ENCODE measurements around the gene RTN4RL2. TPM values are rescaled to one million over a fixed set of nuclear protein-coding genes. Genes with fewer than 3 reads are reported as not detected.

Gene RTN4RL2
- total and polyA plus RNA-seq, 8 donors, result 0.55 to 2.7 (median 1.3) TPM

DNA sequence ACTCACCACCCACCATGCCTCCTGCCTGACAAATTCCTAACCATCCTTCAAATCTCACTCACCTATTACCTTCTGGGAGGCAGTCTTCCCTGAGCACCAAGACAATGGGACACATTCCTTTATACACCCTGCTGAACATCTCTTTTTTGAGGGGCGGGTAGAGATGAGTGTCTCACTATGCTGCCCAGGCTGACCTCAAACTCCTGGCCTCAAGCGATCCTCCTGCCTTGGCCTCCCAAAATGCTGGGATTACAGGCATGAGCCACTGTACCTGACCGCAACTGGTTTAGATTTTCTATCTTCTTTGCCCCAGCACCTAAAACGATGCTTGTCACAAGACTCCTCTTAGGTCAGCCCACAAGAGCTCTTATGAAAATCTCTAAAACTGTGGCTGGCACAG is 63.1 kb downstream of the RTN4RL2 start:
- no peaks in the 10 kb centered on the region for H3K36me3 ChIP-seq
- FAIRE-seq (no peak), ATAC-seq (no peak), DNase-seq (peak in 1 of 6 donors; percentile 7)
- intact Hi-C loops (cut with DNase I), result loop anchor here in 2 of 3 donors (5.0 to 10.0 kb wide), 2 partner anchors 41 to 49 kb away; no protein-coding TSS in a partner anchor
- no peaks in the 10 kb centered on the region for H3K9me3 ChIP-seq
- TF ChIP-seq, protein P1, sequence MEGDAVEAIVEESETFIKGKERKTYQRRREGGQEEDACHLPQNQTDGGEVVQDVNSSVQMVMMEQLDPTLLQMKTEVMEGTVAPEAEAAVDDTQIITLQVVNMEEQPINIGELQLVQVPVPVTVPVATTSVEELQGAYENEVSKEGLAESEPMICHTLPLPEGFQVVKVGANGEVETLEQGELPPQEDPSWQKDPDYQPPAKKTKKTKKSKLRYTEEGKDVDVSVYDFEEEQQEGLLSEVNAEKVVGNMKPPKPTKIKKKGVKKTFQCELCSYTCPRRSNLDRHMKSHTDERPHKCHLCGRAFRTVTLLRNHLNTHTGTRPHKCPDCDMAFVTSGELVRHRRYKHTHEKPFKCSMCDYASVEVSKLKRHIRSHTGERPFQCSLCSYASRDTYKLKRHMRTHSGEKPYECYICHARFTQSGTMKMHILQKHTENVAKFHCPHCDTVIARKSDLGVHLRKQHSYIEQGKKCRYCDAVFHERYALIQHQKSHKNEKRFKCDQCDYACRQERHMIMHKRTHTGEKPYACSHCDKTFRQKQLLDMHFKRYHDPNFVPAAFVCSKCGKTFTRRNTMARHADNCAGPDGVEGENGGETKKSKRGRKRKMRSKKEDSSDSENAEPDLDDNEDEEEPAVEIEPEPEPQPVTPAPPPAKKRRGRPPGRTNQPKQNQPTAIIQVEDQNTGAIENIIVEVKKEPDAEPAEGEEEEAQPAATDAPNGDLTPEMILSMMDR (IDR thresholded peaks at IDR 0.05), result no peak
- no peak overlapping the region for H3K27ac ChIP-seq
- no peaks in the 10 kb centered on the region for H3K27me3 ChIP-seq
- H3K4me1 ChIP-seq, result peaks cover 0 to 4% (median 0%) of the 10 kb centered on the region in 3 donors
- H3K4me3 ChIP-seq, result no peak overlapping the region
- WGBS, 2 donors, result 89 to 95% methylated on average over 4 of the region's 4 CpGs

Other genes with a start within 250 kb of the RTN4RL2 start
- gene APLNR, start 223.3 kb upstream of the RTN4RL2 start, total RNA-seq, result 1 to 10 TPM in 4 of 6 donors, under 1 TPM in 2; 0.41 to 7.3 (median 1.7) TPM
- 1 to 10 TPM in 1 of 2 donors, under 1 TPM in 1; 0.19 to 1.2 TPM for gene APLNR, start 223.3 kb upstream of the RTN4RL2 start, polyA plus RNA-seq
- 100 to 1,000 TPM in 1 of 6 donors, 10 to 100 TPM in 5; 63.4 to 109 (median 77.3) TPM for gene TNKS1BP1, start 135.6 kb upstream of the RTN4RL2 start, total RNA-seq
- gene TNKS1BP1, start 135.6 kb upstream of the RTN4RL2 start, polyA plus RNA-seq, result 100 to 1,000 TPM; 111 to 172 TPM
- gene SSRP1, start 124.6 kb upstream of the RTN4RL2 start, total RNA-seq, result 10 to 100 TPM; 35.3 to 61.9 (median 45.4) TPM
- gene SSRP1, start 124.6 kb upstream of the RTN4RL2 start, polyA plus RNA-seq, result 10 to 100 TPM; 20.5 to 41.8 TPM
- gene P2RX3, start 122.2 kb upstream of the RTN4RL2 start, total RNA-seq, result under 1 TPM in 2 of 6 donors, not detected in 4; 0.16 TPM
- gene P2RX3, start 122.2 kb upstream of the RTN4RL2 start, polyA plus RNA-seq, result under 1 TPM in 1 of 2 donors, not detected in 1; 0.07 TPM
- gene PRG3, start 79.4 kb upstream of the RTN4RL2 start, total RNA-seq, result not detected
- gene PRG3, start 79.4 kb upstream of the RTN4RL2 start, polyA plus RNA-seq, result not detected
- not detected for gene PRG2, start 69.9 kb upstream of the RTN4RL2 start, total RNA-seq
- gene PRG2, start 69.9 kb upstream of the RTN4RL2 start, polyA plus RNA-seq, result under 1 TPM; 0.57 to 0.96 TPM
- 10 to 100 TPM in 5 of 6 donors, 1 to 10 TPM in 1; 6.7 to 34.9 (median 10.8) TPM for gene SLC43A3, start 33.4 kb upstream of the RTN4RL2 start, total RNA-seq
- gene SLC43A3, start 33.4 kb upstream of the RTN4RL2 start, polyA plus RNA-seq, result 10 to 100 TPM; 16.4 to 18.2 TPM
- 100 to 1,000 TPM in 4 of 6 donors, 10 to 100 TPM in 2; 78.3 to 280 (median 137) TPM for gene SLC43A1, start 55.2 kb downstream of the RTN4RL2 start, total RNA-seq
- gene SLC43A1, start 55.2 kb downstream of the RTN4RL2 start, polyA plus RNA-seq, result 100 to 1,000 TPM; 100 to 110 TPM
- gene TIMM10, start 70.2 kb downstream of the RTN4RL2 start, total RNA-seq, result 10 to 100 TPM; 12.2 to 32.6 (median 21.7) TPM
- gene TIMM10, start 70.2 kb downstream of the RTN4RL2 start, polyA plus RNA-seq, result 10 to 100 TPM; 15.7 to 25.8 TPM
- not detected for gene SMTNL1, start 77.1 kb downstream of the RTN4RL2 start, total RNA-seq
- not detected for gene SMTNL1, start 77.1 kb downstream of the RTN4RL2 start, polyA plus RNA-seq
- 10 to 100 TPM in 5 of 6 donors, 1 to 10 TPM in 1; 9.6 to 46.4 (median 11.5) TPM for gene UBE2L6, start 107.1 kb downstream of the RTN4RL2 start, total RNA-seq
- 10 to 100 TPM; 12.9 to 18.9 TPM for gene UBE2L6, start 107.1 kb downstream of the RTN4RL2 start, polyA plus RNA-seq
- gene SERPING1, start 137.2 kb downstream of the RTN4RL2 start, total RNA-seq, result 100 to 1,000 TPM; 135 to 399 (median 170) TPM
- 100 to 1,000 TPM; 292 to 360 TPM for gene SERPING1, start 137.2 kb downstream of the RTN4RL2 start, polyA plus RNA-seq
- gene YPEL4, start 189.4 kb downstream of the RTN4RL2 start, total RNA-seq, result under 1 TPM in 5 of 6 donors, not detected in 1; 0.12 to 0.32 (median 0.25) TPM
- under 1 TPM; 0.38 to 0.68 TPM for gene YPEL4, start 189.4 kb downstream of the RTN4RL2 start, polyA plus RNA-seq
- 1 to 10 TPM; 3.8 to 8.0 (median 6.1) TPM for gene CLP1, start 197.2 kb downstream of the RTN4RL2 start, total RNA-seq
- gene CLP1, start 197.2 kb downstream of the RTN4RL2 start, polyA plus RNA-seq, result 1 to 10 TPM; 3.2 to 7.4 TPM
- gene ZDHHC5, start 207.6 kb downstream of the RTN4RL2 start, total RNA-seq, result 10 to 100 TPM; 24.6 to 42.3 (median 32.4) TPM
- gene ZDHHC5, start 207.6 kb downstream of the RTN4RL2 start, polyA plus RNA-seq, result 10 to 100 TPM; 14.9 to 20.1 TPM

All from pancreas (tissue), 10 donors.